HCT116 (cell line): ENCODE data around the gene PGC.

Experiments used
- CEBPB ChIP-seq: IDR thresholded peaks from 2 replicates; pipeline ENCODE4 v1.6.1; 2012; ENCODE audit warnings: low read depth
- EZH2 ChIP-seq: fragments of 200-600 bp; sonication (generic); IDR thresholded peaks from 2 replicates; pipeline ENCODE4 v1.6.1; 2017; ENCODE audit warnings: antibody characterized with exemption, mixed run types
- JUND ChIP-seq: IDR thresholded peaks from 2 replicates; pipeline ENCODE4 v1.6.1; 2012
- POLR2A ChIP-seq: IDR thresholded peaks from 2 replicates; pipeline ENCODE4 v1.7.0; 2011; ENCODE audit warnings: borderline replicate concordance; ENCODE audit not compliant: insufficient read depth, insufficient read length; ENCODE audit errors: extremely low read depth
- POLR2AphosphoS5 ChIP-seq: IDR thresholded peaks from 2 replicates; pipeline ENCODE4 v1.6.1; 2011; ENCODE audit warnings: mild to moderate bottlenecking, low read depth, low read length, moderate library complexity
- RAD21 ChIP-seq: IDR thresholded peaks from 2 replicates; pipeline ENCODE4 v1.6.1; 2012; ENCODE audit warnings: low read depth, mild to moderate bottlenecking
- REST ChIP-seq: IDR thresholded peaks from 2 replicates; pipeline ENCODE4 v1.6.1; 2012; ENCODE audit warnings: low read depth
- TF ChIP-seq, protein P1 (sequence below), 3 experiments: fragments of 200-600 bp in 1 of 3; sonication (generic) in 1 of 3; IDR thresholded peaks in 2 of 3; conservative IDR thresholded peaks in 1 of 3; 2 replicates each; pipeline ENCODE4 v1.5.1; 2012 to 2017; ENCODE audit warnings: low read depth in 2 of 3, low read length in 2 of 3, antibody characterized with exemption in 1 of 3, borderline replicate concordance in 1 of 3, control low read depth in 1 of 3, mild to moderate bottlenecking in 1 of 3, mixed read lengths in 1 of 3, mixed run types in 1 of 3, moderate library complexity in 1 of 3; ENCODE audit not compliant: insufficient read depth in 1 of 3

- no peak for TF ChIP-seq POLR2A
- TF ChIP-seq EZH2 = no peak
- no peak for TF ChIP-seq JUND
- TF ChIP-seq RAD21 = no peak
- TF ChIP-seq REST = no peak
- TF ChIP-seq, protein P1, sequence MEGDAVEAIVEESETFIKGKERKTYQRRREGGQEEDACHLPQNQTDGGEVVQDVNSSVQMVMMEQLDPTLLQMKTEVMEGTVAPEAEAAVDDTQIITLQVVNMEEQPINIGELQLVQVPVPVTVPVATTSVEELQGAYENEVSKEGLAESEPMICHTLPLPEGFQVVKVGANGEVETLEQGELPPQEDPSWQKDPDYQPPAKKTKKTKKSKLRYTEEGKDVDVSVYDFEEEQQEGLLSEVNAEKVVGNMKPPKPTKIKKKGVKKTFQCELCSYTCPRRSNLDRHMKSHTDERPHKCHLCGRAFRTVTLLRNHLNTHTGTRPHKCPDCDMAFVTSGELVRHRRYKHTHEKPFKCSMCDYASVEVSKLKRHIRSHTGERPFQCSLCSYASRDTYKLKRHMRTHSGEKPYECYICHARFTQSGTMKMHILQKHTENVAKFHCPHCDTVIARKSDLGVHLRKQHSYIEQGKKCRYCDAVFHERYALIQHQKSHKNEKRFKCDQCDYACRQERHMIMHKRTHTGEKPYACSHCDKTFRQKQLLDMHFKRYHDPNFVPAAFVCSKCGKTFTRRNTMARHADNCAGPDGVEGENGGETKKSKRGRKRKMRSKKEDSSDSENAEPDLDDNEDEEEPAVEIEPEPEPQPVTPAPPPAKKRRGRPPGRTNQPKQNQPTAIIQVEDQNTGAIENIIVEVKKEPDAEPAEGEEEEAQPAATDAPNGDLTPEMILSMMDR (IDR thresholded peaks at IDR 0.05 in 2 of 3, conservative IDR thresholded peaks at IDR 0.05 in 1 of 3; ENCODE audit: borderline replicate concordance in 1 of 3, insufficient read depth in 1 of 3, low read depth in 2 of 3, low read length in 2 of 3) = no peak
- TF ChIP-seq POLR2AphosphoS5 = no peak
- no peak for TF ChIP-seq CEBPB
Measured at GRCh38 chr6:41731561-41732086, 15.6 kb downstream of the PGC start.
